ENCODE results near the gene CMC1. TPM values are rescaled to one million over a fixed set of nuclear protein-coding genes. Genes with fewer than 3 reads are reported as not detected.

CMC1 gene
- total RNA-seq, 1 experiment from 2014 or later, result 16.5 TPM

DNA sequence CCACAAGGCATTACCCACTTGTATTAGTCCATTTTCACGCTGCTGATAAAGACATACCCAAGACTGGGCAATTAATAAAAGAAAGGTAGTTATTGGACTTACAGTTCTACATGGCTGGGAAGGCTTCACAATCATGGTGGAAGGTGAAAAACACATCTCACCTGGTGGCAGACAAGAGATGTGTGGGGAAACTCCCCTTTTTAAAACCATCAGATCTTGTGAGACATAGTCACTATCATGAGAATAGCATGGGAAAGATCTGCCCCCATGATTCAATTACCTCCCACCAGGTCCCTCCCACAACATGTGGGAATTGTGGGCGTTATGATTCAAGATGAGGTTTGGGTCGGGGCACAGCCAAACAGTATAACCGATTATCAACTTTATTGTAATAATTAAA, 17.0 kb upstream of the CMC1 start:
- Mint-ChIP-seq H3K4me1 (peaks cover 2 to 3% of the 10 kb centered on the region in 2 experiments; a peak in 3 of 4 replicates), H3K36me3 (ENCODE audit: insufficient read depth in 1 of 3, low read depth in 3 of 3) (no peaks in the 10 kb centered on the region), H3K27me3 (ENCODE audit: low read depth) (no peaks in the 10 kb centered on the region), H3K4me3 (no peak overlapping the region), H3K9me3 (no peaks in the 10 kb centered on the region; a peak in 1 of 5 replicates), H3K27ac (no peak overlapping the region)
- H2BK20ac ChIP-seq (ENCODE audit: low read depth, low read length, poor library complexity, severe bottlenecking), result no peak overlapping the region
- H4K91ac ChIP-seq (ENCODE audit: insufficient read length, low read depth, low read length), result no peak overlapping the region
- H3K14ac ChIP-seq (ENCODE audit: insufficient read depth, low read length), result no peak overlapping the region
- TF ChIP-seq, protein P1, sequence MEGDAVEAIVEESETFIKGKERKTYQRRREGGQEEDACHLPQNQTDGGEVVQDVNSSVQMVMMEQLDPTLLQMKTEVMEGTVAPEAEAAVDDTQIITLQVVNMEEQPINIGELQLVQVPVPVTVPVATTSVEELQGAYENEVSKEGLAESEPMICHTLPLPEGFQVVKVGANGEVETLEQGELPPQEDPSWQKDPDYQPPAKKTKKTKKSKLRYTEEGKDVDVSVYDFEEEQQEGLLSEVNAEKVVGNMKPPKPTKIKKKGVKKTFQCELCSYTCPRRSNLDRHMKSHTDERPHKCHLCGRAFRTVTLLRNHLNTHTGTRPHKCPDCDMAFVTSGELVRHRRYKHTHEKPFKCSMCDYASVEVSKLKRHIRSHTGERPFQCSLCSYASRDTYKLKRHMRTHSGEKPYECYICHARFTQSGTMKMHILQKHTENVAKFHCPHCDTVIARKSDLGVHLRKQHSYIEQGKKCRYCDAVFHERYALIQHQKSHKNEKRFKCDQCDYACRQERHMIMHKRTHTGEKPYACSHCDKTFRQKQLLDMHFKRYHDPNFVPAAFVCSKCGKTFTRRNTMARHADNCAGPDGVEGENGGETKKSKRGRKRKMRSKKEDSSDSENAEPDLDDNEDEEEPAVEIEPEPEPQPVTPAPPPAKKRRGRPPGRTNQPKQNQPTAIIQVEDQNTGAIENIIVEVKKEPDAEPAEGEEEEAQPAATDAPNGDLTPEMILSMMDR (conservative IDR thresholded peaks at IDR 0.05), result no peak
- WGBS (ENCODE audit: extremely low coverage, insufficient read length, low lambda C conversion rate), result no CpG with 5 or more reads among the region's 4 CpGs
- H3K18ac ChIP-seq (ENCODE audit: insufficient read length, low read depth, low read length), result no peak overlapping the region
- no peak overlapping the region for H3K27ac ChIP-seq (ENCODE audit: insufficient read length, low read depth, low read length)
- H2BK15ac ChIP-seq (ENCODE audit: low read depth, low read length), result no peak overlapping the region
- H2AK5ac ChIP-seq (ENCODE audit: insufficient read length, low read length), result no peak overlapping the region
- no peak overlapping the region for H3K56ac ChIP-seq (ENCODE audit: insufficient read length, low read depth, low read length)
- no peak overlapping the region for H3K4me2 ChIP-seq (ENCODE audit: insufficient read depth, insufficient read length, low read length)
- H2BK12ac ChIP-seq (ENCODE audit: insufficient read length, low read depth, low read length), result no peak overlapping the region
- H4K8ac ChIP-seq (replicated peaks; ENCODE audit: insufficient read length, low read depth, low read length), result no peak overlapping the region
- no peaks in the 10 kb centered on the region for H4K20me1 ChIP-seq (ENCODE audit: control insufficient read depth, insufficient read depth, insufficient read length)
- no peaks in the 10 kb centered on the region for H3K9me3 ChIP-seq (ENCODE audit: control insufficient read depth, low read depth, low read length)
- H3K23ac ChIP-seq (ENCODE audit: insufficient read length, low read depth, low read length), result no peak overlapping the region
- H3K9ac ChIP-seq (ENCODE audit: extremely low read depth, insufficient read length, low read length), result no peak overlapping the region
- H3K79me2 ChIP-seq (ENCODE audit: insufficient read depth, low read length), result no peaks in the 10 kb centered on the region
- H4K5ac ChIP-seq (ENCODE audit: insufficient read length, low read depth, low read length), result no peak overlapping the region
- DNase-seq, result no peak
- H3T11ph ChIP-seq (ENCODE audit: low read length), result no peak overlapping the region
- H3K79me1 ChIP-seq (ENCODE audit: insufficient read depth, low read depth, low read length, poor library complexity, severe bottlenecking), result no peaks in the 10 kb centered on the region
- no peaks in the 10 kb centered on the region for H3K27me3 ChIP-seq (ENCODE audit: insufficient read depth, low read length)
- no peak overlapping the region for H2AFZ ChIP-seq (ENCODE audit: low read length)
- H3K23me2 ChIP-seq (ENCODE audit: insufficient read length, low read depth, low read length, poor library complexity, severe bottlenecking), result no peaks in the 10 kb centered on the region
- H2BK120ac ChIP-seq (ENCODE audit: low read depth, low read length, poor library complexity, severe bottlenecking), result no peak overlapping the region
- H3K4ac ChIP-seq (ENCODE audit: low read depth, low read length), result no peak overlapping the region
- no peak overlapping the region for H2BK5ac ChIP-seq (ENCODE audit: insufficient read length, low read length)
- H3K4me1 ChIP-seq (ENCODE audit: insufficient read depth, low read length), result no peaks in the 10 kb centered on the region

Data from H9 (cell line).